Measurements from ENCODE around the gene UPK3A. TPM values are rescaled to one million over a fixed set of nuclear protein-coding genes. Genes with fewer than 3 reads are reported as not detected.
A peak's percentile ranks its signal among the peaks of the same experiment; 100 is the strongest.

The UPK3A gene
- total RNA-seq, 3 donors from 2014 or later = 0.67 TPM; not detected in 2

DNA sequence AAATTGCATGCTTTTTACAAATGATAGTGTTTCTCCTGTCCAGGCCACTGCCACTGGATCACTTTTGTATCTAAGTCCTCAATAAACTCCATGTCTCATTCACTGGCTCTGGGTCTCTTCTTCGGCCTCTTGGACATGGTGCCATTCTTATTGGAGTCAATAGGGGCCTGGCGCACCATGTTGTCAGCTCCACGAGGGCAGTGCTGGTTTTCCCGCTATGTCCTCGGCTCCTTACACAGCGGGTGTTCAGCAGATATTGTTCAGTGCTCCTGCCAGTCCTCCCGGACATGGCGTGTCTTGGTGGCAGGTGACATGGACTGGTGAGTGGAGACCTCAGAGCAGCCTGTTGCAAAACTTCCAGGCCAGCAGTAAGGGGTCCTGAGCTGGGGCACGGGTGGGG is 21.4 kb downstream of the UPK3A start:
- TF ChIP-seq, protein P1, sequence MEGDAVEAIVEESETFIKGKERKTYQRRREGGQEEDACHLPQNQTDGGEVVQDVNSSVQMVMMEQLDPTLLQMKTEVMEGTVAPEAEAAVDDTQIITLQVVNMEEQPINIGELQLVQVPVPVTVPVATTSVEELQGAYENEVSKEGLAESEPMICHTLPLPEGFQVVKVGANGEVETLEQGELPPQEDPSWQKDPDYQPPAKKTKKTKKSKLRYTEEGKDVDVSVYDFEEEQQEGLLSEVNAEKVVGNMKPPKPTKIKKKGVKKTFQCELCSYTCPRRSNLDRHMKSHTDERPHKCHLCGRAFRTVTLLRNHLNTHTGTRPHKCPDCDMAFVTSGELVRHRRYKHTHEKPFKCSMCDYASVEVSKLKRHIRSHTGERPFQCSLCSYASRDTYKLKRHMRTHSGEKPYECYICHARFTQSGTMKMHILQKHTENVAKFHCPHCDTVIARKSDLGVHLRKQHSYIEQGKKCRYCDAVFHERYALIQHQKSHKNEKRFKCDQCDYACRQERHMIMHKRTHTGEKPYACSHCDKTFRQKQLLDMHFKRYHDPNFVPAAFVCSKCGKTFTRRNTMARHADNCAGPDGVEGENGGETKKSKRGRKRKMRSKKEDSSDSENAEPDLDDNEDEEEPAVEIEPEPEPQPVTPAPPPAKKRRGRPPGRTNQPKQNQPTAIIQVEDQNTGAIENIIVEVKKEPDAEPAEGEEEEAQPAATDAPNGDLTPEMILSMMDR (IDR thresholded peaks at IDR 0.05) = no peak

DNA sequence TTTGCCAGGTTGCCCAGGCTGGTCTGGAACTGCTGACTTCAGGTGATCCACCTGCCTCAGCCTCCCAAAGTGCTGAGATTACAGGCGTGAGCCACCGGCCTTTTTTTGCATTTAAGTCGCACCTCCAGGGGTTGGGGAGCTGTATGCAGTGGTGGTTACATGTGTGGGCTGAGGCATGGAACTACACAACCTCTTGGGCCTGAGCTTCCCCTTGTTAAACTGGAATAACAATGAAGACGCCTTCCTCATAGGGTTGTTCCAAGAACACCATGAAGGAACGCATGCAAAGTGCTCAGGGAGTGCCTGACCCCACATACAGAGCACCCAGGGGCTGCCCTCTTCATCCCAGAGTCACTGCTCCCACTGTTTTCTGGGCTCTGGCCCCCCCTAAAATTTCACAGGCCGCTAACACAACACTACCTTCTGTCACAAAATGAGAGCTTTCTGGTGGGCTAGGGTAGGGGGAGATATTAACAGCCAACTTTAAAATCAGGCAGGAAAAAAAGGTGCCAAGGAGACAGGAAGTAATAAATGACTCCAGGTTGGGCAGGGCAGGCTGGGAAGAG is 23.7 kb downstream of the UPK3A start:
- intact Hi-C loops (cut with DNase I, micrococcal nuclease) = no loop called here

More for the DNA sequence above, 21.4 kb downstream of the UPK3A start:
- Histone ChIP-seq H3K4me3 (no peak overlapping the region), H3K9me3 (no peaks in the 10 kb centered on the region), H3K36me3 (ENCODE audit: low read depth) (no peaks in the 10 kb centered on the region), H3K4me1 (ENCODE audit: low read depth) (peaks cover 28% of the 10 kb centered on the region)
- DNase-seq (no peak), ATAC-seq (no peak)
- intact Hi-C loops (cut with DNase I, micrococcal nuclease) = no loop called here

GRCh38 chr22:45308957-45309421 is 24.2 kb downstream of the UPK3A start:
- ATAC-seq = peak; percentile 45
- H3K4me1 ChIP-seq (ENCODE audit: low read depth) = peaks cover 34% of the 10 kb centered on the region
- H3K36me3 ChIP-seq (ENCODE audit: low read depth) = no peaks in the 10 kb centered on the region
- intact Hi-C loops (cut with DNase I, micrococcal nuclease) = no loop called here
- peak; percentile 57 to 75 (median 64) for DNase-seq
- TF ChIP-seq, protein P1 (IDR thresholded peaks at IDR 0.05) = no peak
- no peaks in the 10 kb centered on the region for H3K9me3 ChIP-seq
- peak overlapping the region; percentile 90 for H3K4me3 ChIP-seq

More for the DNA sequence above, 23.7 kb downstream of the UPK3A start:
- TF ChIP-seq, protein P1 (IDR thresholded peaks at IDR 0.05) = no peak
- Histone ChIP-seq H3K4me3 (no peak overlapping the region), H3K36me3 (ENCODE audit: low read depth) (no peaks in the 10 kb centered on the region), H3K9me3 (no peaks in the 10 kb centered on the region), H3K4me1 (ENCODE audit: low read depth) (peaks cover 31% of the 10 kb centered on the region)
- ATAC-seq (no peak), DNase-seq (no peak)

- DNase-seq (peak; percentile 96 to 100 (median 97)), ATAC-seq (peak; percentile 91)
- Histone ChIP-seq H3K36me3 (ENCODE audit: low read depth) (no peaks in the 10 kb centered on the region), H3K4me3 (peak within 1 kb of the TSS; percentile 90), H3K4me1 (ENCODE audit: low read depth) (peaks cover 37% of the 10 kb centered on the region), H3K9me3 (no peaks in the 10 kb centered on the region)
- TF ChIP-seq, protein P1 (IDR thresholded peaks at IDR 0.05) = peak; percentile 27
- intact Hi-C loops (cut with DNase I, micrococcal nuclease) = no loop called here
Measured at GRCh38 chr22:45309422-45310227, 24.9 kb downstream of the UPK3A start, which contains the start of gene FAM118A. TSS of gene FAM118A (plus strand) at chr22:45309934. CDS start at chr22:45322380, 12,446 bp downstream.

DNA sequence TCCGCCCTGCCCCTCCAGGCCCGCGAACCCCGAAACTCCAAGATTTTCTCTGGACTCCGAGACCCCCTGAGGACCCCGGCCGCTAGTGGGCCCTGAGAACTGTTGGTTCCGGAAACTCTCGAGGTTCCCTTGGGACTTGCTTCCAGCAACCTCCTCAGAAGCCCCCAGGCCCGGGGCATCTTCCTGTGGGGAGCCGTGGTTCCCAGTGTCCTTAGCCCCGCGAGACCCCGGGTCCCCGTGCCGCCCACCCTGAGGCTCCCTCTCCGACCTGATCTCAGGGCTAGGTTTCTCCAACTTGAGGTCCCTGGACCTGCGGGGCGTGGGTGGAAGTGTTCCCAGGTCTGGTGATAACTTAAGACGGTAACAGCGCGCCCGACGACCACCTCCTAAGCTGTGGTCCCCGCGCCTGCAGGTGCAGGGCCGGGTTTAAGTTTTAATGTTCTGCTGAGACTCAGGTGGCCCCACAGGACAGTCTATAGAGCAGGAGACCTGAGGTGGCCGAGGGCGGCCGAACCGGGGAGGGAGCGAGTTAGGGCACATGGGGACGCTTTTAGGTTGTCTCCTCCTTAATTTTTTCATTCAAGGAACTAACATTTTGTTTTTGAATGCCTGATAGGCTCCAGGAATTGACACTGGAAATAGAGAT is 25.7 kb downstream of the UPK3A start:
- Histone ChIP-seq H3K4me1 (ENCODE audit: low read depth) (peaks cover 37% of the 10 kb centered on the region), H3K9me3 (no peaks in the 10 kb centered on the region), H3K4me3 (peak overlapping the region; percentile 90), H3K36me3 (ENCODE audit: low read depth) (no peaks in the 10 kb centered on the region)
- no peak for ATAC-seq
- peak in 2 of 3 donors; percentile 54 to 71 for DNase-seq
- TF ChIP-seq, protein P1 (IDR thresholded peaks at IDR 0.05) = no peak
- intact Hi-C loops (cut with DNase I, micrococcal nuclease) = no loop called here
